ENCODE measurements around the gene AJAP1.

The AJAP1 gene

DNA sequence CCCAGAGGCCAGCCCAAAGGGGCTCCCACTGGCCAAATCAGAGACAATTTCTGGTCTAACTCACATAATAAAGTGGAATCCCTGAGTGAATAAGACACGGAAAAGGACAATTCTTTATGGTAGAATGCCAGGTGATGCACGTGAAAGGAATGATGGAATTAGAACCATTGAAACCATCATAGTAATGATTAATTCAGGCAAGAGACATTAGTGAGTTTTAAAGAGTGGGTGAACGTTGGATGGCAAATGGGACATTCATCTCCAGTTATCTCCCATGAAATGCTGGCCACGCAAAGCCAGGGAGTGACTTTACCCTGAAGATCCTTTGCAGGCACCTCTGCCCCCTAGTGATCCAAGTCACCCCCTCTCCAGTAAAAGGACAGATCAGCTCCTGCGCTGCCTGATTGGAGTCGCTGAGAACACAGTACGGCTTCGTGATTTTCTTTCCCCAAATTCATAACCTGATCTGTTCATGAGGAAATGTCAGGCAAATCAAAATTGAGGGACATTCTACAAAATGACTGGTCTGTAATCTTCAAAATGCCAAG lies 87.5 kb downstream of the AJAP1 start:
- TF ChIP-seq PPARA (CRISPR knock-in tag; IDR thresholded peaks at IDR 0.05; ENCODE audit: borderline replicate concordance) (no peak), TOX (CRISPR knock-in tag; IDR thresholded peaks at IDR 0.05; ENCODE audit: borderline replicate concordance) (no peak), ZNF70 (CRISPR knock-in tag; IDR thresholded peaks at IDR 0.05) (no peak), SNAI2 (CRISPR knock-in tag; IDR thresholded peaks at IDR 0.05) (no peak), RARB (CRISPR knock-in tag; IDR thresholded peaks at IDR 0.05) (no peak), ZFP30 (CRISPR knock-in tag; IDR thresholded peaks at IDR 0.05) (no peak), ZNF8 (CRISPR knock-in tag; IDR thresholded peaks at IDR 0.05) (no peak)
- TF ChIP-seq, protein P1, sequence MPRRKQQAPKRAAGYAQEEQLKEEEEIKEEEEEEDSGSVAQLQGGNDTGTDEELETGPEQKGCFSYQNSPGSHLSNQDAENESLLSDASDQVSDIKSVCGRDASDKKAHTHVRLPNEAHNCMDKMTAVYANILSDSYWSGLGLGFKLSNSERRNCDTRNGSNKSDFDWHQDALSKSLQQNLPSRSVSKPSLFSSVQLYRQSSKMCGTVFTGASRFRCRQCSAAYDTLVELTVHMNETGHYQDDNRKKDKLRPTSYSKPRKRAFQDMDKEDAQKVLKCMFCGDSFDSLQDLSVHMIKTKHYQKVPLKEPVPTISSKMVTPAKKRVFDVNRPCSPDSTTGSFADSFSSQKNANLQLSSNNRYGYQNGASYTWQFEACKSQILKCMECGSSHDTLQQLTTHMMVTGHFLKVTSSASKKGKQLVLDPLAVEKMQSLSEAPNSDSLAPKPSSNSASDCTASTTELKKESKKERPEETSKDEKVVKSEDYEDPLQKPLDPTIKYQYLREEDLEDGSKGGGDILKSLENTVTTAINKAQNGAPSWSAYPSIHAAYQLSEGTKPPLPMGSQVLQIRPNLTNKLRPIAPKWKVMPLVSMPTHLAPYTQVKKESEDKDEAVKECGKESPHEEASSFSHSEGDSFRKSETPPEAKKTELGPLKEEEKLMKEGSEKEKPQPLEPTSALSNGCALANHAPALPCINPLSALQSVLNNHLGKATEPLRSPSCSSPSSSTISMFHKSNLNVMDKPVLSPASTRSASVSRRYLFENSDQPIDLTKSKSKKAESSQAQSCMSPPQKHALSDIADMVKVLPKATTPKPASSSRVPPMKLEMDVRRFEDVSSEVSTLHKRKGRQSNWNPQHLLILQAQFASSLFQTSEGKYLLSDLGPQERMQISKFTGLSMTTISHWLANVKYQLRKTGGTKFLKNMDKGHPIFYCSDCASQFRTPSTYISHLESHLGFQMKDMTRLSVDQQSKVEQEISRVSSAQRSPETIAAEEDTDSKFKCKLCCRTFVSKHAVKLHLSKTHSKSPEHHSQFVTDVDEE (CRISPR knock-in tag; IDR thresholded peaks at IDR 0.05), result no peak
- TF ChIP-seq, protein P2, sequence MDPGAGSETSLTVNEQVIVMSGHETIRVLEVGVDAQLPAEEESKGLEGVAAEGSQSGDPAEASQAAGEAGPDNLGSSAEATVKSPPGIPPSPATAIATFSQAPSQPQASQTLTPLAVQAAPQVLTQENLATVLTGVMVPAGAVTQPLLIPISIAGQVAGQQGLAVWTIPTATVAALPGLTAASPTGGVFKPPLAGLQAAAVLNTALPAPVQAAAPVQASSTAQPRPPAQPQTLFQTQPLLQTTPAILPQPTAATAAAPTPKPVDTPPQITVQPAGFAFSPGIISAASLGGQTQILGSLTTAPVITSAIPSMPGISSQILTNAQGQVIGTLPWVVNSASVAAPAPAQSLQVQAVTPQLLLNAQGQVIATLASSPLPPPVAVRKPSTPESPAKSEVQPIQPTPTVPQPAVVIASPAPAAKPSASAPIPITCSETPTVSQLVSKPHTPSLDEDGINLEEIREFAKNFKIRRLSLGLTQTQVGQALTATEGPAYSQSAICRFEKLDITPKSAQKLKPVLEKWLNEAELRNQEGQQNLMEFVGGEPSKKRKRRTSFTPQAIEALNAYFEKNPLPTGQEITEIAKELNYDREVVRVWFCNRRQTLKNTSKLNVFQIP (CRISPR knock-in tag; IDR thresholded peaks at IDR 0.05; ENCODE audit: borderline replicate concordance, low read depth), result no peak
- no peak for ATAC-seq

DNA sequence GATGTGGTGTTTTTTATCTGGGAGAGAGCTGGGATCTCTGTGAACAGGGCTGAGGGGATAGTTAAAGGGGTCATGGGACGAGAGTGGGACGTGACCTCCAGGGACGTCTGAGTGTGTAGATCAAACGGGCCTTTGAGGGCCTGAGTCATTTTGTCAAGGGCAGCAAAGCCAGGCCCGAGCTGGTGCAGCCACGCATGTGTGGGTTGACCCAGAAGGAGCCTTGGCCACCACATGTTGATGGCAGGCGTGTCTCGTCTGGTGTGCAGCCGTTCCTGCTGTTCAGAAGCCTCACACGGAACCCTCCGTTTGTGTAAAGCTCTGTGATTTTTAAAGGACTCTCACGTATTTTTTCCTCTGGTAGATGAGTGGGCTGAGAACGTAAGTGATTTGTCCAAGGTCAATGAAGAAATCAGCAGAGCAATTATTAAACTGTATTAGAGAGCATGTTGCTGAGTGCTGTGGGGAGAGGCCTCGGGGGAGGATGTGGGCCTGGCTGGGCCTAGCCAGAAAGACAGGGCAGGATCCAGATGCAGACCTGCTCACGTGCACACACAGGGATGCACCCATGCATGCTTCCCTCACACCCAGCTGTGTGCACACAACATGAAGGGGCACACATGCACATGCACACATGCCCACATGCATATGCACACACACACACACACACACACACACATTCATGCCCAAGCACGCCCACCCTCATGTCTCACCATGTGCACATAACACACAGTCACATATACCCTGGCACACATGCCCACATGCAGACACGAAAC lies 89.8 kb downstream of the AJAP1 start:
- TF ChIP-seq TCF4 (CRISPR knock-in tag; IDR thresholded peaks at IDR 0.05; ENCODE audit: borderline replicate concordance) (no peak), ZFP30 (CRISPR knock-in tag; IDR thresholded peaks at IDR 0.05) (no peak), BACH2 (CRISPR knock-in tag; IDR thresholded peaks at IDR 0.05; ENCODE audit: borderline replicate concordance) (no peak), ZNF565 (CRISPR knock-in tag; conservative IDR thresholded peaks at IDR 0.05; ENCODE audit: low read depth) (no peak), ESRRG (CRISPR knock-in tag; IDR thresholded peaks at IDR 0.05) (no peak), ZNF8 (CRISPR knock-in tag; IDR thresholded peaks at IDR 0.05) (no peak), ZNF70 (CRISPR knock-in tag; IDR thresholded peaks at IDR 0.05) (no peak), ZC3H10 (CRISPR knock-in tag; IDR thresholded peaks at IDR 0.05) (no peak), ZFP3 (CRISPR knock-in tag; IDR thresholded peaks at IDR 0.05) (no peak), CSDC2 (CRISPR knock-in tag; IDR thresholded peaks at IDR 0.05) (no peak), RARB (CRISPR knock-in tag; IDR thresholded peaks at IDR 0.05) (no peak)
- TF ChIP-seq, protein P2 (CRISPR knock-in tag; IDR thresholded peaks at IDR 0.05; ENCODE audit: borderline replicate concordance, low read depth), result no peak
- TF ChIP-seq, protein P3, sequence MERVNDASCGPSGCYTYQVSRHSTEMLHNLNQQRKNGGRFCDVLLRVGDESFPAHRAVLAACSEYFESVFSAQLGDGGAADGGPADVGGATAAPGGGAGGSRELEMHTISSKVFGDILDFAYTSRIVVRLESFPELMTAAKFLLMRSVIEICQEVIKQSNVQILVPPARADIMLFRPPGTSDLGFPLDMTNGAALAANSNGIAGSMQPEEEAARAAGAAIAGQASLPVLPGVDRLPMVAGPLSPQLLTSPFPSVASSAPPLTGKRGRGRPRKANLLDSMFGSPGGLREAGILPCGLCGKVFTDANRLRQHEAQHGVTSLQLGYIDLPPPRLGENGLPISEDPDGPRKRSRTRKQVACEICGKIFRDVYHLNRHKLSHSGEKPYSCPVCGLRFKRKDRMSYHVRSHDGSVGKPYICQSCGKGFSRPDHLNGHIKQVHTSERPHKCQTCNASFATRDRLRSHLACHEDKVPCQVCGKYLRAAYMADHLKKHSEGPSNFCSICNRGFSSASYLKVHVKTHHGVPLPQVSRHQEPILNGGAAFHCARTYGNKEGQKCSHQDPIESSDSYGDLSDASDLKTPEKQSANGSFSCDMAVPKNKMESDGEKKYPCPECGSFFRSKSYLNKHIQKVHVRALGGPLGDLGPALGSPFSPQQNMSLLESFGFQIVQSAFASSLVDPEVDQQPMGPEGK (CRISPR knock-in tag; IDR thresholded peaks at IDR 0.05; ENCODE audit: borderline replicate concordance), result no peak
- ATAC-seq, result no peak

DNA sequence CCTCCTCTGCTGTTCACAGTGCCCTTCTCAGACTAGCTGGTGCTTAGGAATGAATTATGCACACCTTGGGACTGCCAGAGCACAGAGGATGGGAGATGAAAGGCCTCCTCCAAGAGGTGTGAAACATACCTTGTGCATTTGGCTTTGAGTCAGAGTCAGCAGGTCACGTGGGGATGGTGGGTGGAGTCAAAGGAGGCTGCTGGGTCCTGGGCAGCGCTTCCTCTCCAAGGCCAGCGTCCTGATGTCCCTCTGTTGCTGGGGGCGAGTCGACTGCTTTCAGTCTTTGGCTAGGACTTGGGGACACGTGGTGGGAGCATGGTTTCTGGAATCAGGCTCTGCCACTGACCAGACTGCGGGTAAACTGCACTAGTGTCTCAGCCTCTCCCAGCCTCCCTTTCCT lies 91.2 kb downstream of the AJAP1 start:
- TF ChIP-seq ARNTL (CRISPR knock-in tag; IDR thresholded peaks at IDR 0.05; ENCODE audit: borderline replicate concordance, low read depth) (no peak), ZNF70 (CRISPR knock-in tag; IDR thresholded peaks at IDR 0.05) (no peak), TOX (CRISPR knock-in tag; IDR thresholded peaks at IDR 0.05; ENCODE audit: borderline replicate concordance) (no peak), ZNF8 (CRISPR knock-in tag; IDR thresholded peaks at IDR 0.05) (no peak), BACH2 (CRISPR knock-in tag; IDR thresholded peaks at IDR 0.05; ENCODE audit: borderline replicate concordance) (no peak), SNAI2 (CRISPR knock-in tag; IDR thresholded peaks at IDR 0.05) (no peak), ZNF565 (CRISPR knock-in tag; conservative IDR thresholded peaks at IDR 0.05; ENCODE audit: low read depth) (no peak), ZC3H10 (CRISPR knock-in tag; IDR thresholded peaks at IDR 0.05) (no peak)
- TF ChIP-seq, protein P3 (CRISPR knock-in tag; IDR thresholded peaks at IDR 0.05; ENCODE audit: borderline replicate concordance), result no peak
- no peak for ATAC-seq
